Stimulated activated CD8-positive, alpha-beta memory T cell treated with anti-CD3 and anti-CD28 coated beads, Interleukin-4, amount 100 ng/mL, for 24 hours (primary cell): Measurements from ENCODE around the gene EFCAB11.

ENCODE experiments used
- DNase-seq: peaks from one replicate; pipeline ENCODE4 v3.0.0-alpha.2; 2020; ENCODE audit warnings: low read depth

EFCAB11 gene

GRCh38 chr14:89866458-89866857 lies 88.1 kb downstream of the EFCAB11 start:
- no peak for DNase-seq

- no peak for DNase-seq
Observed at GRCh38 chr14:89865153-89865552, 89.4 kb downstream of the EFCAB11 start.

- DNase-seq: no peak
Observed at GRCh38 chr14:89862856-89863255, 91.7 kb downstream of the EFCAB11 start.

- no peak for DNase-seq
Observed at GRCh38 chr14:89861630-89862029, 92.9 kb downstream of the EFCAB11 start.

GRCh38 chr14:89858089-89858488 lies 96.4 kb downstream of the EFCAB11 start:
- DNase-seq: no peak

- no peak for DNase-seq
Observed at GRCh38 chr14:89856871-89857345, 97.6 kb downstream of the EFCAB11 start.

GRCh38 chr14:89855961-89856656 lies 98.4 kb downstream of the EFCAB11 start:
- no peak for DNase-seq

- no peak for DNase-seq
Observed at GRCh38 chr14:89853936-89854693, 100.4 kb downstream of the EFCAB11 start.

GRCh38 chr14:89851106-89851505 lies 103.4 kb downstream of the EFCAB11 start:
- DNase-seq: no peak

GRCh38 chr14:89849931-89850330 lies 104.6 kb downstream of the EFCAB11 start:
- no peak for DNase-seq

GRCh38 chr14:89848165-89848564 lies 106.4 kb downstream of the EFCAB11 start:
- no peak for DNase-seq

- no peak for DNase-seq
Observed at GRCh38 chr14:89845346-89845745, 109.2 kb downstream of the EFCAB11 start.

- no peak for DNase-seq
Observed at GRCh38 chr14:89844508-89844907, 110.0 kb downstream of the EFCAB11 start.

- DNase-seq: no peak
Observed at GRCh38 chr14:89842837-89843236, 111.7 kb downstream of the EFCAB11 start.

GRCh38 chr14:89841851-89842250 lies 112.7 kb downstream of the EFCAB11 start:
- no peak for DNase-seq

- DNase-seq: no peak
Observed at GRCh38 chr14:89836830-89837469, 117.6 kb downstream of the EFCAB11 start.

- no peak for DNase-seq
Observed at GRCh38 chr14:89833661-89834060, 120.9 kb downstream of the EFCAB11 start.

GRCh38 chr14:89833120-89833532 lies 121.4 kb downstream of the EFCAB11 start:
- DNase-seq: no peak

GRCh38 chr14:89828471-89829165 lies 125.9 kb downstream of the EFCAB11 start:
- no peak for DNase-seq

- no peak for DNase-seq
Observed at GRCh38 chr14:89827265-89827664, 127.3 kb downstream of the EFCAB11 start.

- DNase-seq: no peak
Observed at GRCh38 chr14:89826596-89826995, 127.9 kb downstream of the EFCAB11 start.

- no peak for DNase-seq
Observed at GRCh38 chr14:89823743-89824142, 130.8 kb downstream of the EFCAB11 start.
